ENCODE measurements around the gene ARID1B. TPM values are rescaled to one million over a fixed set of nuclear protein-coding genes. Genes with fewer than 3 reads are reported as not detected.

The ARID1B gene
- total RNA-seq, 1 experiment from 2014 or later = 91.7 TPM

DNA sequence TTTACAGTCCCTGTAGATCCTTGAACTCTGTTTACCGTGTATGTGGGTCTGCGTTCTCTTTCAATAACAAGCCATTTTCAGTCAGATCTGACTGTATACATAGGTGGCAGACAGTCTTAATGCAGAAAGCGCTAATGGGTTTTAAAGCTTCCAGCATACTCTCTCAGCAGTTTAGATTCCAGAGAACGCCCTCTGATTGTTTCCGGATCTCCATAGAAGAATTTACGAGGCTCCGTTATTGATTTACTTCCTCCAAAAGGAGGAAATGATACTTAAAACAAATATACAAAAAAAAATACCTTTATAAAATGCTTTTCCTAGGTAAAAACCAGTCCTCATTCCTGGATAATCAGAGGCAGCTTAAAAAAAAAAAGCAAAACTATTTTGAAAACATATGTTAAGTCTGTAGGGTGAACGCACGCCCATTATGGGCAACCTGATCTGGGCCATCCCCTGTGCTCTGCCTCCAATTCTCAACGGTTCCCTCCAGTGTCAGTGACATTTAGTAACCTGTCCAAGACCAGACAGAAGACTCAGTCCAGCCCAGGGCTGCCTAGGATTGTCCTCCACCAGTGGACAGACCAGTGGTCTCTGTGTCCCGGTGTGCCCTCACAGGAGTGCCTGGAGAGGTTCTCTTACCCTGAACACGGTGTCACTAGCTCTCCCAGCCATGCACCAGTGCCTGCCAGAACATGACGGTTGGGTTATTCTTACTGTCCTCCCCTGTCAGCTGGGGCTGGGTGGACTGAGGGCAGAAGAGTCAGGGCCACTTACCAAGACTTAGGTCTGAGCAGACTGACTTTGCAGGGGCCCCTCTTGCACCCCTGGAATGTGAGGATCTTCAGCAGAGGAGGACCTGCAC is 217.3 kb downstream of the ARID1B start:
- DNase-seq (ENCODE audit: low read depth, low spot score) = no peak
- intact Hi-C loops (cut with micrococcal nuclease; ENCODE audit: unreplicated experiment) = no loop called here
- CTCF ChIA-PET = no interaction called here

DNA sequence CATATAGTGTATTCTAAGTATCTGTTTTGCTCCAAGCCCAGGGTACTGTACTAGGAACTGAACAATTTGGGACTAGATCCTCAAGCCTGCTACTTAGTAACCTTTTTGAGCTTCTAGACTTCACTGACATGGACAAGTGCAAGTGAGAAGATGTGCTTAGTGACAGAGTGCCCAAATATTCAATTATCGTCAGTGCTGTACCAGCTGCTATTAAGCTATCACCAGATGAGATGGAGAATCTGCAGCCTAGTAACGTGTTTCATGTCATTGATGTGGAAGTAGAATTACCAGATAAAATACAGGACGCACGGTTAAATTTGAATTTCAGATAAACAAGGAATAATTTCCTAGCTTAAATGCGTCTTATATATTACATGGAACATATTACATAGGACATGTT is 218.3 kb downstream of the ARID1B start:
- intact Hi-C loops (cut with micrococcal nuclease; ENCODE audit: unreplicated experiment) = no loop called here
- no peaks in the 10 kb centered on the region for H3K36me3 ChIP-seq (ENCODE audit: control insufficient read depth, insufficient read depth, low read length)
- H3K9me3 ChIP-seq (ENCODE audit: control insufficient read depth, insufficient read depth, low read depth, low read length) = no peaks in the 10 kb centered on the region
- H3K27ac ChIP-seq (ENCODE audit: low read length) = no peak overlapping the region
- peaks cover 18% of the 10 kb centered on the region for H3K4me1 ChIP-seq (ENCODE audit: control insufficient read depth, insufficient read depth, low read length)
- DNase-seq (ENCODE audit: low read depth, low spot score) (no peak), ATAC-seq (no peak)
- no peaks in the 10 kb centered on the region for H3K27me3 ChIP-seq (ENCODE audit: control insufficient read depth, insufficient read depth, low read length)
- in situ Hi-C loops (cut with HindIII; ENCODE audit: low pct_unique_long_range_greater_than_20kb, low sequenced_read_pairs) = no loop called here
- no TSS peak for BruUV-seq (replicated peaks)
- H3K4me3 ChIP-seq (ENCODE audit: low read depth in 2 of 2, low read length in 2 of 2) = no peak overlapping the region
- TF ChIP-seq TCF7L2 (IDR thresholded peaks at IDR 0.05; ENCODE audit: low read depth, low read length) (no peak), POLR2AphosphoS5 (IDR thresholded peaks at IDR 0.05; ENCODE audit: low read depth, low read length) (no peak), SIN3A (IDR thresholded peaks at IDR 0.05; ENCODE audit: borderline replicate concordance, insufficient read depth, low read depth, low read length) (no peak)
- TF ChIP-seq, protein P1, sequence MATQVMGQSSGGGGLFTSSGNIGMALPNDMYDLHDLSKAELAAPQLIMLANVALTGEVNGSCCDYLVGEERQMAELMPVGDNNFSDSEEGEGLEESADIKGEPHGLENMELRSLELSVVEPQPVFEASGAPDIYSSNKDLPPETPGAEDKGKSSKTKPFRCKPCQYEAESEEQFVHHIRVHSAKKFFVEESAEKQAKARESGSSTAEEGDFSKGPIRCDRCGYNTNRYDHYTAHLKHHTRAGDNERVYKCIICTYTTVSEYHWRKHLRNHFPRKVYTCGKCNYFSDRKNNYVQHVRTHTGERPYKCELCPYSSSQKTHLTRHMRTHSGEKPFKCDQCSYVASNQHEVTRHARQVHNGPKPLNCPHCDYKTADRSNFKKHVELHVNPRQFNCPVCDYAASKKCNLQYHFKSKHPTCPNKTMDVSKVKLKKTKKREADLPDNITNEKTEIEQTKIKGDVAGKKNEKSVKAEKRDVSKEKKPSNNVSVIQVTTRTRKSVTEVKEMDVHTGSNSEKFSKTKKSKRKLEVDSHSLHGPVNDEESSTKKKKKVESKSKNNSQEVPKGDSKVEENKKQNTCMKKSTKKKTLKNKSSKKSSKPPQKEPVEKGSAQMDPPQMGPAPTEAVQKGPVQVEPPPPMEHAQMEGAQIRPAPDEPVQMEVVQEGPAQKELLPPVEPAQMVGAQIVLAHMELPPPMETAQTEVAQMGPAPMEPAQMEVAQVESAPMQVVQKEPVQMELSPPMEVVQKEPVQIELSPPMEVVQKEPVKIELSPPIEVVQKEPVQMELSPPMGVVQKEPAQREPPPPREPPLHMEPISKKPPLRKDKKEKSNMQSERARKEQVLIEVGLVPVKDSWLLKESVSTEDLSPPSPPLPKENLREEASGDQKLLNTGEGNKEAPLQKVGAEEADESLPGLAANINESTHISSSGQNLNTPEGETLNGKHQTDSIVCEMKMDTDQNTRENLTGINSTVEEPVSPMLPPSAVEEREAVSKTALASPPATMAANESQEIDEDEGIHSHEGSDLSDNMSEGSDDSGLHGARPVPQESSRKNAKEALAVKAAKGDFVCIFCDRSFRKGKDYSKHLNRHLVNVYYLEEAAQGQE (IDR thresholded peaks at IDR 0.05; ENCODE audit: insufficient read depth in 1 of 2, low read depth in 2 of 2, low read length in 1 of 2) = no peak
- TF ChIP-seq, protein P2, sequence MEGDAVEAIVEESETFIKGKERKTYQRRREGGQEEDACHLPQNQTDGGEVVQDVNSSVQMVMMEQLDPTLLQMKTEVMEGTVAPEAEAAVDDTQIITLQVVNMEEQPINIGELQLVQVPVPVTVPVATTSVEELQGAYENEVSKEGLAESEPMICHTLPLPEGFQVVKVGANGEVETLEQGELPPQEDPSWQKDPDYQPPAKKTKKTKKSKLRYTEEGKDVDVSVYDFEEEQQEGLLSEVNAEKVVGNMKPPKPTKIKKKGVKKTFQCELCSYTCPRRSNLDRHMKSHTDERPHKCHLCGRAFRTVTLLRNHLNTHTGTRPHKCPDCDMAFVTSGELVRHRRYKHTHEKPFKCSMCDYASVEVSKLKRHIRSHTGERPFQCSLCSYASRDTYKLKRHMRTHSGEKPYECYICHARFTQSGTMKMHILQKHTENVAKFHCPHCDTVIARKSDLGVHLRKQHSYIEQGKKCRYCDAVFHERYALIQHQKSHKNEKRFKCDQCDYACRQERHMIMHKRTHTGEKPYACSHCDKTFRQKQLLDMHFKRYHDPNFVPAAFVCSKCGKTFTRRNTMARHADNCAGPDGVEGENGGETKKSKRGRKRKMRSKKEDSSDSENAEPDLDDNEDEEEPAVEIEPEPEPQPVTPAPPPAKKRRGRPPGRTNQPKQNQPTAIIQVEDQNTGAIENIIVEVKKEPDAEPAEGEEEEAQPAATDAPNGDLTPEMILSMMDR (IDR thresholded peaks at IDR 0.05) = no peak
- CTCF ChIA-PET = no interaction called here
- POLR2A ChIA-PET = no interaction called here

More for the DNA sequence above, 217.3 kb downstream of the ARID1B start:
- Histone ChIP-seq H3K27ac (ENCODE audit: low read length) (0 out of 2 replicates have a peak overlapping the region, but pooled peaks have one; percentile 25), H3K4me1 (ENCODE audit: control insufficient read depth, insufficient read depth, low read length) (peaks cover 18% of the 10 kb centered on the region), H3K36me3 (ENCODE audit: control insufficient read depth, insufficient read depth, low read length) (no peaks in the 10 kb centered on the region), H3K4me3 (ENCODE audit: low read depth in 2 of 2, low read length in 2 of 2) (no peak overlapping the region), H3K9me3 (ENCODE audit: control insufficient read depth, insufficient read depth, low read depth, low read length) (no peaks in the 10 kb centered on the region), H3K27me3 (ENCODE audit: control insufficient read depth, insufficient read depth, low read length) (no peaks in the 10 kb centered on the region)
- no TSS peak for BruUV-seq (replicated peaks)
- POLR2A ChIA-PET = no interaction called here
- ATAC-seq = peak; percentile 56; the same call in 1 of the 2 replicates
- TF ChIP-seq SIN3A (IDR thresholded peaks at IDR 0.05; ENCODE audit: borderline replicate concordance, insufficient read depth, low read depth, low read length) = no peak
- TF ChIP-seq, protein P1 (IDR thresholded peaks at IDR 0.05; ENCODE audit: insufficient read depth in 1 of 2, low read depth in 2 of 2, low read length in 1 of 2) = no peak
- no peak for TF ChIP-seq POLR2AphosphoS5 (IDR thresholded peaks at IDR 0.05; ENCODE audit: low read depth, low read length)
- TF ChIP-seq, protein P2 (IDR thresholded peaks at IDR 0.05) = no peak
- TF ChIP-seq TCF7L2 (IDR thresholded peaks at IDR 0.05; ENCODE audit: low read depth, low read length) = no peak
- in situ Hi-C loops (cut with HindIII; ENCODE audit: low pct_unique_long_range_greater_than_20kb, low sequenced_read_pairs) = no loop called here
